ENCODE data around the gene WWOX. TPM values are rescaled to one million over a fixed set of nuclear protein-coding genes. Genes with fewer than 3 reads are reported as not detected.

Gene WWOX
- total and polyA plus RNA-seq, 2 experiments from 2014 or later = 17.0 to 39.8 TPM

DNA sequence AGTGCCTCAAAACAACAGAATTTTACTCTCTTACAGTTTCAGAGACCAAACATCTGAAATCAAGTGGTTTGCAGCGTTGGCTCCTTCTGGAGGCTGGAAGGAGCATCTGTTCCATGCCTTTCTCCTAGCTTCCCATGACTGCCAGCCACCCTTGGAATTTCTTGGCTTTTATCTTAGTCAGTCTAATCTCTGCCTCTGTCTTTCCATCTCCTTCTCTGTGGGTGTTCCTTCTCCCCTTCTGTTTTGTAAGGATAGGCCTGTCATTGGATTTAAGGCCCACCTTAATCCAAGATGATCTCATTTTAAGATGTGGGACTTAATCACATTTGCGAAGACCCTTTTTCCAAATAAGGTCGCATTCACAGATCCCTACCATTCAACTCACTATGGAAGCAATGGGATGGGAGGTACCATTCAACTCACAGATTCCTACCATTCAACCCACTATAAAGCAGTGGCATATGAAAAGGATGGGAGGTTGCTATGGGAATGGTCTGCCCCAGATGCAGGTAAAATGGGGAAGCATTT is 321.8 kb downstream of the WWOX start:
- no peak for TF ChIP-seq EZH2phosphoT487 (IDR thresholded peaks at IDR 0.05; ENCODE audit: low read depth, severe bottlenecking, unreplicated experiment)
- no peak for TF ChIP-seq EZH2 (IDR thresholded peaks at IDR 0.05; ENCODE audit: borderline replicate concordance)
- TF ChIP-seq, protein P1, sequence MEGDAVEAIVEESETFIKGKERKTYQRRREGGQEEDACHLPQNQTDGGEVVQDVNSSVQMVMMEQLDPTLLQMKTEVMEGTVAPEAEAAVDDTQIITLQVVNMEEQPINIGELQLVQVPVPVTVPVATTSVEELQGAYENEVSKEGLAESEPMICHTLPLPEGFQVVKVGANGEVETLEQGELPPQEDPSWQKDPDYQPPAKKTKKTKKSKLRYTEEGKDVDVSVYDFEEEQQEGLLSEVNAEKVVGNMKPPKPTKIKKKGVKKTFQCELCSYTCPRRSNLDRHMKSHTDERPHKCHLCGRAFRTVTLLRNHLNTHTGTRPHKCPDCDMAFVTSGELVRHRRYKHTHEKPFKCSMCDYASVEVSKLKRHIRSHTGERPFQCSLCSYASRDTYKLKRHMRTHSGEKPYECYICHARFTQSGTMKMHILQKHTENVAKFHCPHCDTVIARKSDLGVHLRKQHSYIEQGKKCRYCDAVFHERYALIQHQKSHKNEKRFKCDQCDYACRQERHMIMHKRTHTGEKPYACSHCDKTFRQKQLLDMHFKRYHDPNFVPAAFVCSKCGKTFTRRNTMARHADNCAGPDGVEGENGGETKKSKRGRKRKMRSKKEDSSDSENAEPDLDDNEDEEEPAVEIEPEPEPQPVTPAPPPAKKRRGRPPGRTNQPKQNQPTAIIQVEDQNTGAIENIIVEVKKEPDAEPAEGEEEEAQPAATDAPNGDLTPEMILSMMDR (IDR thresholded peaks at IDR 0.05; ENCODE audit: poor library complexity) = no peak
- no peaks in the 10 kb centered on the region for H3K79me2 ChIP-seq
- no peak overlapping the region for H2AFZ ChIP-seq
- H3K36me3 ChIP-seq (replicated peaks; ENCODE audit: insufficient read depth, low read depth) = no peaks in the 10 kb centered on the region
- no peaks in the 10 kb centered on the region for H3K9me3 ChIP-seq (ENCODE audit: low read depth)
- WGBS (ENCODE audit: low lambda C conversion rate, missing lambda C conversion rate) = 63% methylated on average over 3 of the region's 3 CpGs
- no peaks in the 10 kb centered on the region for H4K20me1 ChIP-seq (ENCODE audit: insufficient read depth, poor library complexity, severe bottlenecking)
- no peak for DNase-seq (ENCODE audit: low spot score)
- no peaks in the 10 kb centered on the region for H3K4me1 ChIP-seq (ENCODE audit: insufficient read depth)
- no peaks in the 10 kb centered on the region for H3K9me2 ChIP-seq (replicated peaks; ENCODE audit: insufficient read depth)
- no peak overlapping the region for H3K4me3 ChIP-seq
- no peak overlapping the region for H3K4me2 ChIP-seq
- H3K27me3 ChIP-seq = no peaks in the 10 kb centered on the region
- no peak overlapping the region for H3K27ac ChIP-seq

DNA sequence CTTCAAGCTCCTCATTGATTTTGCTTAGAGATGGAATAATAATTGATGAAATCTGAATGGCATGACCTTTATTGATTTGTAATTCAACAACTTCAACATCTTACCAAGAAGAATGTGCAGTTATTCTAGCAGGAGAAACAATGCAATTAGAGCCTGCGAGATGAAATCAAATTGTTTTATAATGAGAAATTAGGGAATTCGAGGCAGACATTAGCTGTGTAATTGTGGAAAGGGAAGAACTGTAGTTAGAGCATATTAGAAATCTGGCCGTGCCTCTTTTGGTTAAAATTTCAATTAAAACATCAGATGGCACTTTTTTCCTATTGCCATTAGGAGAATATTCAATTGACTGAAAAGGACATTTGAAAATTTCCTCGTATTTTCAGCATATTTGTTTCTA is 325.8 kb downstream of the WWOX start:
- no peaks in the 10 kb centered on the region for H3K27me3 ChIP-seq
- DNase-seq (ENCODE audit: low spot score) = no peak
- WGBS (ENCODE audit: low lambda C conversion rate, missing lambda C conversion rate) = 93% methylated on average over 4 of the region's 4 CpGs
- H3K36me3 ChIP-seq (replicated peaks; ENCODE audit: insufficient read depth, low read depth) = no peaks in the 10 kb centered on the region
- no peaks in the 10 kb centered on the region for H4K20me1 ChIP-seq (ENCODE audit: insufficient read depth, poor library complexity, severe bottlenecking)
- H3K79me2 ChIP-seq = no peaks in the 10 kb centered on the region
- H3K4me3 ChIP-seq = no peak overlapping the region
- H3K27ac ChIP-seq = no peak overlapping the region
- H3K4me2 ChIP-seq = no peak overlapping the region
- H2AFZ ChIP-seq = no peak overlapping the region
- H3K9me2 ChIP-seq (replicated peaks; ENCODE audit: insufficient read depth) = no peaks in the 10 kb centered on the region
- TF ChIP-seq, protein P1 (IDR thresholded peaks at IDR 0.05; ENCODE audit: poor library complexity) = no peak
- no peak for TF ChIP-seq EZH2phosphoT487 (IDR thresholded peaks at IDR 0.05; ENCODE audit: low read depth, severe bottlenecking, unreplicated experiment)
- no peak for TF ChIP-seq EZH2 (IDR thresholded peaks at IDR 0.05; ENCODE audit: borderline replicate concordance)
- H3K4me1 ChIP-seq (ENCODE audit: insufficient read depth) = no peaks in the 10 kb centered on the region
- H3K9me3 ChIP-seq (ENCODE audit: low read depth) = no peaks in the 10 kb centered on the region

DNA sequence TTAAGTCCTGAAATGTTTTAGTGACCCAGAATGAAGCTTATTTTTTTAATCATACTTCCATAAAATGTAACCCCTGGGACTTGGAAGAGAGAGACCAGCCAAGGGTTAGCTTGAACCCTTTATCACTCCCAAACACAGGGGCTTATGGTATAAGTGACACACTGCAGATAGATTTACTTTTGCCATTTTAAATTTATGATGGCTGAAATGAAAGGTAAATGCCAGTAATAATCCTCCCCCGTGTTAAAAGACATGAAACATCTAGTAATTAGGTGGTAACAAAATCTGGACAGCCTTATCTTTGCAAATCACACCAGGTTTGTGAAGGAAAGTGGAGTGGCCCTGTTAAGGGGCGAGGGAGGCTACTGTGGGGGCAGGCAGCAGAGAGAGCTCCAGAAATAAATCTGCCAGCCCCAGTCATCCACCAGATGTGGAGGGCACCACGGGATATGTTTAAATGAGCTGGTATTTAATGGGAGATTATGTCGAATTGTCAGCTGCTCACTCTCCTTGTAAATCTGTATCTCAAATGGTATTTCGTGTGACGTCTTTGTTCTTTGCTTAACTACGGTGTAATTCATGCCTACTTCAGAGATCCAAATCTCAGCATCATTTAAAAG is 326.5 kb downstream of the WWOX start:
- no peaks in the 10 kb centered on the region for H4K20me1 ChIP-seq (ENCODE audit: insufficient read depth, poor library complexity, severe bottlenecking)
- TF ChIP-seq, protein P1 (IDR thresholded peaks at IDR 0.05; ENCODE audit: poor library complexity) = no peak
- TF ChIP-seq EZH2 (IDR thresholded peaks at IDR 0.05; ENCODE audit: borderline replicate concordance) = no peak
- H3K9me2 ChIP-seq (replicated peaks; ENCODE audit: insufficient read depth) = no peaks in the 10 kb centered on the region
- no peak overlapping the region for H3K27ac ChIP-seq
- H3K9me3 ChIP-seq (ENCODE audit: low read depth) = no peaks in the 10 kb centered on the region
- H3K27me3 ChIP-seq = no peaks in the 10 kb centered on the region
- H3K36me3 ChIP-seq (replicated peaks; ENCODE audit: insufficient read depth, low read depth) = no peaks in the 10 kb centered on the region
- no peaks in the 10 kb centered on the region for H3K4me1 ChIP-seq (ENCODE audit: insufficient read depth)
- H3K79me2 ChIP-seq = no peaks in the 10 kb centered on the region
- WGBS (ENCODE audit: low lambda C conversion rate, missing lambda C conversion rate) = 47% methylated on average over 7 of the region's 7 CpGs
- H3K4me2 ChIP-seq = no peak overlapping the region
- DNase-seq (ENCODE audit: low spot score) = no peak
- no peak overlapping the region for H2AFZ ChIP-seq
- no peak overlapping the region for H3K4me3 ChIP-seq

Measured in hepatocyte (in vitro differentiated cells).